Muscle layer of duodenum (tissue), 2 donors: ENCODE results near the gene VDAC2.
"Not testable (repeated sequence)": the region's sequence is repeated elsewhere in the genome, so short reads cannot be mapped to it uniquely, and the experiment has no call there.

Experiments used
- H3K27ac ChIP-seq: one replicate; pipeline ENCODE4 v1.7.0; 2013; ENCODE audit warnings: mild to moderate bottlenecking, low read length
- H3K27me3 ChIP-seq: one replicate; pipeline ENCODE4 v1.7.0; 2013; ENCODE audit warnings: low read depth, mild to moderate bottlenecking, control low read depth, low read length
- H3K36me3 ChIP-seq, 2 donors: one replicate each; pipeline ENCODE4 v1.7.0; 2013; ENCODE audit warnings: low read length in 2 of 2, control low read depth in 1 of 2, mild to moderate bottlenecking in 1 of 2; ENCODE audit not compliant: insufficient read depth in 2 of 2, control insufficient read depth in 1 of 2
- H3K4me1 ChIP-seq, 2 donors: one replicate each; pipeline ENCODE4 v1.7.0; 2013; ENCODE audit warnings: low read length in 2 of 2, mild to moderate bottlenecking in 2 of 2, control low read depth in 1 of 2, moderate library complexity in 1 of 2; ENCODE audit not compliant: insufficient read depth in 2 of 2, control insufficient read depth in 1 of 2
- H3K4me3 ChIP-seq, 2 donors: one replicate each; pipeline ENCODE4 v1.7.0; 2013; ENCODE audit warnings: low read length in 2 of 2, low read depth in 1 of 2, mild to moderate bottlenecking in 1 of 2
- H3K9me3 ChIP-seq, 2 donors: one replicate each; pipeline ENCODE4 v1.7.0; 2013; ENCODE audit warnings: low read length in 2 of 2, control low read depth in 1 of 2, mild to moderate bottlenecking in 1 of 2; ENCODE audit not compliant: control insufficient read depth in 1 of 2
- donor health status: healthy.

Gene VDAC2

DNA sequence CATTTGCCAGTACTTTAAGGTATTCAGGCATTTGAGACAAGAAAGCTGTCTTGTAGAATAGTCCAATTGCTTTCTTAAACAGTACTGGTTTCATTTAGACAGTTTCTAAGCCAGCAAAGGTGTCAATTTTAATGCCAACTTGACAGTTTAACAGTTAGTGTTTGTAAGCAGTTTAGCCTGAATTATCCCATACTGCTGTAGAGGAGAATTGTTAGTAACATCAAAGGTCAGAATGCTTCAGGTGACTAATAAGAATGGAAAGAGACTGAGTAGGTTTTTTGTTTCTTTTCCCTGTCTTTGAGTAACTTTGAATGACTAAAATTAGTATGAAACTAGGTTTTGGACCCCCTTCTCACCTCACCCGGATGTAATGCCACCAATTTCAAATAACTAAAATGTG is 29.5 kb upstream of the VDAC2 start:
- Histone ChIP-seq H3K27ac (no peak overlapping the region), H3K9me3 (no peaks in the 10 kb centered on the region)

GRCh38 chr10:75186310-75186709 is 24.3 kb upstream of the VDAC2 start:
- no peaks in the 10 kb centered on the region for H3K9me3 ChIP-seq
- H3K36me3 ChIP-seq = peaks cover 0 to 4% of the 10 kb centered on the region in 2 donors
- no peak overlapping the region for H3K27ac ChIP-seq
- no peak overlapping the region for H3K4me3 ChIP-seq
- H3K27me3 ChIP-seq = no peaks in the 10 kb centered on the region
- no peaks in the 10 kb centered on the region for H3K4me1 ChIP-seq

More for the DNA sequence above, 29.5 kb upstream of the VDAC2 start:
- Histone ChIP-seq H3K36me3 (peaks cover 11 to 12% of the 10 kb centered on the region in 2 donors), H3K4me1 (peaks cover 0 to 4% of the 10 kb centered on the region in 2 donors), H3K4me3 (no peak overlapping the region), H3K27me3 (no peaks in the 10 kb centered on the region)

DNA sequence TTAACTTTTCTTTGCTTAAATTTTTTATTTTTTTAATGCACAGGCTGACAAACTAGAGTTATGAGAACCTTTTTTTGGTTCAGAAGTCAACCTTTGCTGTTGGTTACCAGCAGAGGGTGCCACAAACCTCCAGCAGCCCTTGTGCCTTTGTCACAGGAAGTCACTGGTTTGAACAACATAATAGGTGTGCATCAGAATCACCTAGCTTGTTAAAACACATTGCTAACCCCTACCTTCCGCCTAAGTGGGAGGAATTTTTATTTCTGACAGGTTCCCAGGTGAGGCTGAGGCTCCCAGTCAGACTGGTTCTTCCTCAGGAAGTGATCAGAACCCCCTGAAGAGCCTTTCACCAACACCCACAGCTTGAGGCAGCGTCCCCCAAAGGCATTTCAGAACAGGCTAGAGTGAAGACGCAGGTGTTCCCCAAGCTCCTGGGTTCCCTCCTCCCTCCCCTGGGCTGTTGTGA is 22.6 kb upstream of the VDAC2 start:
- H3K27ac ChIP-seq = no peak overlapping the region
- no peaks in the 10 kb centered on the region for H3K27me3 ChIP-seq
- H3K4me1 ChIP-seq = peaks cover 0 to 8% of the 10 kb centered on the region in 2 donors
- H3K4me3 ChIP-seq = no peak overlapping the region
- no peaks in the 10 kb centered on the region for H3K9me3 ChIP-seq
- no peaks in the 10 kb centered on the region for H3K36me3 ChIP-seq

DNA sequence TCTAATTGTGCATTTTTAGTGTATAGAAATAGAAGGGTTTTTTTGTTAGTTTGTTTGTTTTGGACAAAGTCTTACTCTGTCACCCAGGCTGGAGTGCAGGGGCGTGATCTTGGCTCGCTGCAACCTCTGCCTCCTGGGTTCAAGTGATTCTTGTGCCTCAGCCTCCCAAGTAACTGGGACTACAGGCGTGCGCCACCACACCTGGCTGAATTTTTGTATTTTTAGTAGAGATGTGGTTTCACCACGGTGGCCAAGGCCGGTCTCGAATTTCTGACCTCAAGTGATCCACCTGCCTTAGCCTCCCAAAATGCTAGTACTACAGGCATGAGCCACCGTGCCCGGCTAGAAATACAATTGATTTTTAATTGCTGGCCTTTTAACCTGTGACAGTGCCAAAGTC is 22.1 kb upstream of the VDAC2 start:
- not testable (repeated sequence) for H3K4me3 ChIP-seq, H3K9me3 ChIP-seq, H3K36me3 ChIP-seq, H3K27ac ChIP-seq, H3K27me3 ChIP-seq, H3K4me1 ChIP-seq

DNA sequence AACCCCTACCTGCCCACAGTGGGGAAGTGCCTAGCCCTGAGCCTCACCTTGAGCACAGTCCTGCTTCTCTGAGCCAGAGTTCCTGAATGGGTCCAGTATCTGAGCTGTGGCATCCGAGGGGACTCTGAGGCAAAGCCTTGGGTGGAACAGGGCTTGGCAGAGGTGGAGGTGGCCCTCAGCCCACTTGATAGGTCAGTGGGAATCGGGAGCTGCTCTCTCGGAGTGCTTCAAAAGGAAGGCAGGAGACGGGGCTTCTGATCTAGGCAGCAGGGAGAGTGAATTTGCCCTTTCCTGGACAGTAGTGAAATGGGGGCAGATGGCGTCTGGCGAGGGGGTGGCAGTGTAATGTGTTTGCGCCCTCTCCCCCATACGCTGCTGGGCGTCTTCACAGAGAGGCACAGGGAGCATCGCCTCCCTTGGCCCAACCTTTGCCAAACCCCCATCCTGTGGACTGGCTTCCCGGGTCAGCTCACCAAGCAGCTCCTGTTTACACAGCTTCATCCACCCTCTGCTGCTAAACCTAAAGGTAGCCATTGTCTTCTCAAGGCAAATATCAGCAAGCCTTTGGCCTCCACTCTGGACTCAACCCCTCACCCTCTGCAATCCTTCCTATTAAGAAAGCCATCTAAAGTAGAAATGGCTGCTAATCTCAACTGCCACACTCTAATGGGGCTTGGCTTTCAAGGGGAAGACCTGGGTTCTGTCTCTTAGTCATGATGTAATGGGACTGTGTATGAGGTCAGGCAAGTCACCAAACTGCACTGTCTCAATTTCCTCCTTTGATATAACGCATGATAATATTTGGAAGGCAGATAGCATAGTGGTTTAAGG is 21.1 kb upstream of the VDAC2 start:
- Histone ChIP-seq H3K36me3 (no peaks in the 10 kb centered on the region), H3K4me1 (peaks cover 0 to 8% of the 10 kb centered on the region in 2 donors), H3K9me3 (no peaks in the 10 kb centered on the region), H3K27me3 (no peaks in the 10 kb centered on the region), H3K27ac (no peak overlapping the region), H3K4me3 (no peak overlapping the region)

DNA sequence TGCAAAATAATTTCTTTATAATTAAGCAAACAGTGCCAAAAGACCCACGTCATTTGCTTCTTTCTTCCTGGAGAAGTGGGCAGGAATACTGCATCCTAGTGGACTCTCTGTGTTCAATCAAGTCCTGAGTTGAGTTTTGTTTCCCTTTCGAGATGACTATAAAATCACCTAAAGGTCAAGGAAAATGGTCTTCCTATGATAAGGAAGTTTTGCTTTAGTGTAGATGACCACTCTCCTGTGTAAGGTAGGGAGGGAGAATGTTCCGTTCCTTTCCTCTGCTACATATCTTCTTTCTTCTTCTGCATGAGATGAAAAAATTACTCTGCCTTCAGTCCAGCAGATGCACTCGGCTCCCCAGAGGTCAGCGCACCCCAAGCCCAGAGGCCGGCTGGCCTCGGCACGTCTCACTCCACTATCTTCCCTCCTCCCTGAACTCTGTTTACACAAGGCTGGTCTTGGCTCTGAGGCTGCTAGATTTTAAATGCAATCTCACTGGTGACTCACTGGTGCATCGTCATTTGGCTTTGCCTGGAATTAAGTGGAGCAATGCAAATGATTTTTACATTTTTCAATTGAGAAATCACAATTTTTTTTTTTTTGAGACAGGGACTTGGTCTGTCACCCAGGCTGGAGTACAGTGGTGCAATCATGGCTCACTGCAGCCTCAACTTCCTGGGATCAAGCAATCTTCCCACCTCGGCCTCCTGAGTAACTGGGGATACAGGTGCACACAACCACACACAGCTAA is 18.6 kb upstream of the VDAC2 start:
- Histone ChIP-seq H3K27me3 (no peaks in the 10 kb centered on the region), H3K4me3 (no peak overlapping the region), H3K4me1 (peaks cover 0 to 8% of the 10 kb centered on the region in 2 donors), H3K9me3 (no peaks in the 10 kb centered on the region), H3K36me3 (no peaks in the 10 kb centered on the region), H3K27ac (peak overlapping the region; percentile 46)

GRCh38 chr10:75194625-75195024 is 16.0 kb upstream of the VDAC2 start:
- not testable (repeated sequence) for H3K27ac ChIP-seq

GRCh38 chr10:75195035-75195763 is 15.4 kb upstream of the VDAC2 start:
- no peaks in the 10 kb centered on the region for H3K27me3 ChIP-seq
- no peaks in the 10 kb centered on the region for H3K9me3 ChIP-seq
- H3K4me3 ChIP-seq = no peak overlapping the region
- peaks cover 0 to 8% of the 10 kb centered on the region in 2 donors for H3K4me1 ChIP-seq
- peak overlapping the region; percentile 49 for H3K27ac ChIP-seq
- no peaks in the 10 kb centered on the region for H3K36me3 ChIP-seq

More at GRCh38 chr10:75194625-75195024, 16.0 kb upstream of the VDAC2 start:
- H3K27me3 ChIP-seq, H3K9me3 ChIP-seq, H3K36me3 ChIP-seq, H3K4me1 ChIP-seq, H3K4me3 ChIP-seq: not testable (repeated sequence)

- H3K4me1 ChIP-seq = peaks cover 0 to under 1% of the 10 kb centered on the region in 2 donors
- H3K9me3 ChIP-seq = no peaks in the 10 kb centered on the region
- no peak overlapping the region for H3K27ac ChIP-seq
- H3K4me3 ChIP-seq = no peak overlapping the region
- no peaks in the 10 kb centered on the region for H3K27me3 ChIP-seq
- H3K36me3 ChIP-seq = no peaks in the 10 kb centered on the region
Measured at GRCh38 chr10:75197066-75197465, 13.5 kb upstream of the VDAC2 start.

GRCh38 chr10:75197906-75198305 is 12.7 kb upstream of the VDAC2 start:
- H3K36me3 ChIP-seq = no peaks in the 10 kb centered on the region

GRCh38 chr10:75199949-75200348 is 10.6 kb upstream of the VDAC2 start:
- not testable (repeated sequence) for H3K4me1 ChIP-seq, H3K4me3 ChIP-seq, H3K9me3 ChIP-seq, H3K27ac ChIP-seq, H3K27me3 ChIP-seq, H3K36me3 ChIP-seq

More at GRCh38 chr10:75197906-75198305, 12.7 kb upstream of the VDAC2 start:
- no peak overlapping the region for H3K4me3 ChIP-seq
- H3K27ac ChIP-seq = no peak overlapping the region
- H3K9me3 ChIP-seq = no peaks in the 10 kb centered on the region
- peaks cover under 1 to 5% of the 10 kb centered on the region in 2 donors for H3K4me1 ChIP-seq
- no peaks in the 10 kb centered on the region for H3K27me3 ChIP-seq
